Thyroid gland (tissue), 4 donors: ENCODE data around the gene POC1B.

Experiments used
- CTCF ChIP-seq, 6 experiments: fragments of 200-600 bp in 3 of 6; fragments of 450-650 bp in 3 of 6; sonication (generic) in 3 of 6; IDR thresholded peaks; one replicate each; pipeline ENCODE4 v1.5.1; 2016 to 2019; ENCODE audit warnings: antibody characterized with exemption in 6 of 6, mild to moderate bottlenecking in 2 of 6, inconsistent platforms in 1 of 6, moderate library complexity in 1 of 6
- POLR2A ChIP-seq, 2 donors: fragments of 450-650 bp; IDR thresholded peaks; one replicate each; pipeline ENCODE4 v1.6.1; 2017; ENCODE audit warnings: antibody characterized with exemption in 2 of 2, mild to moderate bottlenecking in 2 of 2, moderate library complexity in 1 of 2

GRCh38 chr12:89379148-89379838, 146.6 kb downstream of the POC1B start:
- no peak for TF ChIP-seq POLR2A (IDR thresholded peaks at IDR 0.05)
- TF ChIP-seq CTCF (IDR thresholded peaks at IDR 0.05): no peak
